GM19328 (cell line): ENCODE measurements around the gene CYS1.

Source experiments
- ATAC-seq: cut with Tn5 transposase; IDR thresholded peaks from one replicate; pipeline ENCODE4 v1.9.1; 2021; ENCODE audit warnings: mild to moderate bottlenecking, moderate library complexity; ENCODE audit not compliant: unreplicated experiment

Gene CYS1

DNA sequence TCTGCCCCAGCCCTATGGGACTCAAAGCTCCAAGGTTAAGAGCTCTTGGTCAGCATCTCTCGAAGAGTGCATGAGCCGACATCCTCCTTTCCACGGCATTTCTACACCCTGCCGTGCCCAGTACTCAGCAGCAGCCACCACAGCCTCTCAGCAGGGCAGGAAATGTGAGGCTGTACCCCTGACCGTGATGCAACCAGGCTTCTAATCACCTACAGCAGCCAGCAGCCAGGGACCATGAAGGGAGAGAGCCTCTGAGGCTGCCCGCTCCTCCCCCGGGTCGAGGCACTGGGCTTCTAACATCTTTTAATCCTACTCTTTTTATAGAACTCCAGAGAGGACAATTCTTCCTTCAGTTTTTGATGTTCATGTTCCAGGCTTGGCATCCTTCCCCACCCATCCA is 6.5 kb downstream of the CYS1 start:
- ATAC-seq = no peak

DNA sequence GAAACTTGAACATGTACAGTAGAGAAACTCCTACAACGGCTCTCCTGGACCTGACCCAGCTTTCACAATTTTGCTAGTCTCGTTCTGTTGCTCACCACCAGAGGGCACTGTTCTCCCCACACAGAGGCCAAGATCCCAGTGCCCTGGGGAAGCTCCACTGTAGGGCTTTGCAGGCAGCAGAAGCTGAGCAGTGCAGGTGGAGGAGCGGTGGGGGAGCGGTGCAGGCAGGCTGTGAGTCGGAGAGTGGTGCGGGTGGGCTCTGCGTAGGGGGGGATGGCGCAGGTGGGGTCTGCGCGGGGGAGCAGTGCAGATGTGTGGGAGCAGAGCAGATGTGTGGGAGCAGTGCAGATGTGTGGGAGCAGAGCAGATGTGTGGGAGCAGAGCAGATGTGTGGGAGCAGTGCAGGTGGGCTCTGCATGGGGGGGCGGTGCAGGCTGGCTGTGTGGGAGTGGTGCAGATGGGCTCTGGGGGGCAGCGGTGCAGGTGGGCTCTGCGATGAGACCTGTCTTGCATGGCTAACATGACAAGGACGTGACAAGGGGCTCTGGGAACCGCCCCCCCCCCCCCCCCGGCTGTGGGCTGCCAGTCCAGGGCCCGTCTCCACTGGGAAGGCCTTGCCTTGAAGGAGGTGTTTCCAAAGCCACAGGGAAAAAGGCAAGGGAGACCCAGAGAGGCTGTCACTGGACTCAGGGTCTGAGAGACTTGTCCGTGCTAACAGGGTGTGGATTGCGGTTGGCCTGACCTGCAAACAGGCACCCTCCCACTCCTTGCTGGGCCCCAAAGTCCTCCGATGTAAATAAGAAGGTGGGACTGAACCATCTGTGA is 7.3 kb downstream of the CYS1 start:
- peak; percentile 78 for ATAC-seq

DNA sequence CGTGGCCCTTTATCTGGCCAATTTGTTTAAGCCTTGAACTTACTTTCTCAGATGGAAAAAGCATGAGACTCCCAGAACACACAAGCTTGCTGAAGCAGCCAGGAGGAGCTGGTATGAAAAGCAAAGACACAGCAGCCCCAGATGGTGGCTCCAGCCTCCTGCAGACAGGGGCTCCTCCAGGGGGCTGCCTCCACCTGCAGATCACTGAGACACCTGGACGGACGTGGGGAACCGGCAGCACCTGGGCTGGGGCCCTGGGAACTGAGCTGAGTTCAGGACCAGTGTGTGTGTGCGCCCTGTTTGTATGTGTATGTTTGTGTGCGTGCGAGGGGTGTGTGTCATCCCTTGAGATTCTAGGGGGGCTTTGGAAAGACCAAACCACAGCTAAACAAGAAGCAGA is 8.6 kb downstream of the CYS1 start:
- ATAC-seq = no peak

DNA sequence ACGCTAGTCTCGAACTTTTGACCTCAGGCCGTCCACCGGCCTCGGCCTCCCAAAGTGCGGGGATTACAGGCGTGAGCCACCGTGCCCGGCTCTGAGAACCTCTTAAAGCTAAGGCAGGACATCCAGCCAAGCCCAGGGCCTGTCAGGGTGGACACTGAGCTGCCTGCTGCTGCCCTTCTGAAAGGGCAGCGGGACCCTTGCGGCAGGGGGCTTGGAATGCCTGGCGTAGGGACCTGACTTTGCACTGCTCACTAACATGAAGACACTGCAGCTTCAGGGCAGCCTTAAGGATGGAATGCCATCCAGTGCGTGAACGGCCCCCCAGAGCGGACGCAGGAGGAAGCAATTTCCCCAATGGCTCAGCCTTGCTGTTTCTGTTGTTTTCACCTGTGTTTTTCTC is 9.0 kb downstream of the CYS1 start:
- no peak for ATAC-seq

DNA sequence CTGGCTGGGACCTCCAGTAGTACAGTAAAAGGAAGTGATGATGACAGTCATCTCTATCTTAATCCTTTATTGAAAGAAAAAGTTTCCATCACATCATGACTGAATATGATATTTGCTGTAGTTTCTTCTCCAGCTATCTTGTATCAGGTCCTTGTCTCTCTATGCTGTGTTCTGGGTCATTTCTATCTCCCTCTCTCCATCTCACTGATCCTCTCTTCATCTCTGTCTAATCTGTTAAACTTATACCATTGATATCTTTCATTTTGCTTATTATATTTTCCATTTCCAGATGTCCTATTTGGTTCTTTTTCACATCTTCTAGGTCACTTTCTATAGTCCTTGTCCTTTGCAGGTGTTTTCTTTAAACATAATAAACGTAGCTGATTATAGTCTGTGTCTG is 12.3 kb downstream of the CYS1 start:
- no peak for ATAC-seq

DNA sequence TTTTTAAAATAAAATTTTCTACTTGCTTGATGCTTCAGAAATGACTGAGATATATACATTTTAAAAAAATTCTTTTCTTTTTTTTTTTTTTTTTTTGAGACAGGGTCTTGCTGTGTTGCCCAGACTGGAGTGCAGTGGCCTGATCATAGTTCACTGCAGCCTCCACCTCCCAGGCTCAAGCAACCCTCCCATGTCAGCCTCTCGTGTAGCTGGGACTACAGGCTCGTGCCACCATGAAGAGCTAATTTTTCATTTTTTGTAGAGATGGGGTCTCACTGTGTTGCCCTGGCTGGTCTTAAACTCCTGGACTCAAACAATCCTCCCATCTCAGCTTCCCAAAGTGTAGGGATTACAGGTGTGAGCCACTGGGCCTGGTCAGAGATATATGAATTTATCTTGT is 12.9 kb downstream of the CYS1 start:
- no peak for ATAC-seq

DNA sequence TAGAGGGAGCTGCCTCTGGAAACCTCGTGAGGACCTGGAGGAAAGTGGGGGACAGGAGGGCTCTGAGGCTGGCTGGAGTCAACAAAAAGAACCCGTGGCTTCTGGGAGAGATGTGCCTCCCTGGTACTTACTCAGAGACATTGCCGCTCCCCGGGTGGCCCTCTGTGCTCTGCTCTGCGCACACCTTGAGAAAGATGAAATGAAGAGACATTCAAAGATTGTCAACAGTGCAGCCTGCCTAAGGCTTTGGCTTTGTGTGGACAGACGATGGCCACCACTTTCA is 14.5 kb downstream of the CYS1 start:
- ATAC-seq = no peak

DNA sequence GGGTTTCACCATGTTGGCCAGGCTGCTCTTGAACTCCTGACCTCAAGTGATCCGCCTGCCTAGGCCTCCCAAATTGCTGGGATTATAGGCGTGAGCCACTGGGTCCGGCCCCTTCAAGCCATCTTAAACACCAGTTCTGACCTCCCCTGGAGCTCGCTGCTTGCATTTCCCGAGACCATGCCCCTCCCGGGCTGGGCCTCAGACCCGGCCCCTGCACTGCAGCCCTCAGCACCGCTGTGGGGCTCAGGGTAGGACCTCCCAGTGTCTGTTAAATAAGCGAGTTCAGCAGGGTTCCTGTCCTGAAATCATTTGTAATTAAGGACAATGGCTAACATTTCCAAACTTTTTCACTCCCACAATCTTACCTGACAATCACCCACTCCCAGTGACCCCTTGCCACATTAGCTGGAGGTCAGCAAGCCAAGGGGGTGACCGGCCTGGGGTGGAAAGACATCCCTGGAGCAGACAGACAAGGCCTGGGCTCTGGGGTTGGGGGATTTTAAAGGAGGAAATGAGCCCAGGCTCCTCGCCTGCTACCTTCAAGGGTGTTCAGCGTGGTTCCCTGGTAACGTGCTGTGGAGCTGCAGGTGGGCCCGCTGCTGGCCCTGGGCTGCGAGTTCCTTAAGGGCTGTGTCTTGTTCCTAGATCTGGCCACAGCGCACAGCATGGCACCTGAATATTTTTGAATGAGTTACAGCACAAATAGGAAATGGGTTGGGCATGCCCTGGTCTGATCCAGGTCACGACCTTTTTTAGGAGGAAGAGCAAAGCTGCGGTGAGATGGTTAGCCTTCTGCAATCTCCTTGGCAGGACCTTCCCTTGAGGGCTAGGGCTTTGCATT is 15.1 kb downstream of the CYS1 start:
- ATAC-seq = no peak

DNA sequence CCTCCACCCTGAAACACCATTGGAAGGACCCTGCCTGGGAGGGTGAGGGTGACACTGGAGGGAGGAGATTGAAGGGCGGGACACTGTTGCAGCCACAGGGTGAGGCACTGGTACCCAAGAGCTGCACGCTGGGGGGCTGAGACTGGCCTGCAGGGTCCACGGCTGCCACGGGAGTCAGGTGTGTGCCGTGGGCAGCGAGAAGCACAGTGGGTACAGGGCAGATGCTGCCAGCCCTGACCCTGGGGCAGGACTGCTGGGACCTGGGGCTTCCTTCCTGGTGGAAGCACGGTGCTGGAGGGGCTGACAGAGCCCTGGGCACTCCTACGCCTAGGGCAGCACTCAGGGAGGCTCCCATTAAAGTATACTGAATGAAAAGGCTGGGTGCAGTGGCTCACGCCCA is 16.6 kb downstream of the CYS1 start:
- ATAC-seq = no peak

DNA sequence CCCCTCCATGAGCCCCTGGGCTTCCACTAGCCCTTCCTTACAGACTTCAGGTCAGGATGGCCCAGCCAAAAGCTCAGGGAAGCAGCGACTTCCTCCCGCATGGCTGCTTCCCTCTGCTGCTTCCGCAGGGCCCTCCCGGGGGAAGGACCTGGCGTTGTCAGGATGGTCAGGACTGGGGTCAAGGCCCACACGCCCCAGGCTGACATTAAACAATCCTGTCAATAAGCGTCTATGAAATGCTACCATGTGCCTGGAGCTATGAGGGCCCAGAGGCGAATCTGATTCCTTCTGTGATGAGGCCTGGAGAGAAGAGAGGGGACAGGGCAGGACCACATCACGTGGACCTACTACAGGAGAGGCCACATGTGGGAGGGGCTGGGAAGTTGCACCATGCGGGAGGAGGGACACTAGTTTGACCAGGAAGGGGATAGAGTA is 17.3 kb downstream of the CYS1 start:
- ATAC-seq = no peak

DNA sequence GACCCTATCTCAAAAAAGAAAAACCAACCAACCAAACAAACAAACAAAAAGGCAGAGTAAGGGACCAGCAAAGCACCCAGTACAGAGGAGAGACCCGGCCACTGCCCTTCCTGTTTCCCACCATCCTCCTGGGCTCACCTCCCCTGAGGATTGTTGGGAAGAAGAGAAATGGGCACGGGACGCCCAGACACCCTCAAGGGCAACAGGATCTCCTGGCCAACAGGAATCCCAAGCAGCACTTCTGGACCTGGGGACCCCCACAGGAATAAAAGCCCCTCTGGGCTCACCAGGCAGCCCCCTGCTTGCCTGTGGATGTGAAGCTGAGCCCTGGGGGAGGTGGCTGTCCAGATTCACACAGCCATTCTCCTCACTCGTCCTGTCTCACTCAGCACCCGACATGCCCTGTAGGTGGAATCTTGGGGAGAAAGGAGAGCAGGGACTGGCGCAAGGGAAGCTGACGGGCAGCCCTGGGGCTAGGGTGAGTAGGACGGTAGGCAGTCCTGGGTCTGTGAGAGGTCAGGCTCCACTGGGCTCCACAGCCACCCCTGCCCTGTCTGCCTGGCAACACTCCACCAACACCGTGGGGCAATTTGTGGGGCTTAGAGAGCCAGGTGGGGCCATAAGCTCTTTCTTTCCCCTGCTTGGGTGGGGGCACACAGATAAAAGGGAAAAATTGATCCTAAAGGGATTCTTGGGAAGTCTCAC is 18.8 kb downstream of the CYS1 start:
- no peak for ATAC-seq

DNA sequence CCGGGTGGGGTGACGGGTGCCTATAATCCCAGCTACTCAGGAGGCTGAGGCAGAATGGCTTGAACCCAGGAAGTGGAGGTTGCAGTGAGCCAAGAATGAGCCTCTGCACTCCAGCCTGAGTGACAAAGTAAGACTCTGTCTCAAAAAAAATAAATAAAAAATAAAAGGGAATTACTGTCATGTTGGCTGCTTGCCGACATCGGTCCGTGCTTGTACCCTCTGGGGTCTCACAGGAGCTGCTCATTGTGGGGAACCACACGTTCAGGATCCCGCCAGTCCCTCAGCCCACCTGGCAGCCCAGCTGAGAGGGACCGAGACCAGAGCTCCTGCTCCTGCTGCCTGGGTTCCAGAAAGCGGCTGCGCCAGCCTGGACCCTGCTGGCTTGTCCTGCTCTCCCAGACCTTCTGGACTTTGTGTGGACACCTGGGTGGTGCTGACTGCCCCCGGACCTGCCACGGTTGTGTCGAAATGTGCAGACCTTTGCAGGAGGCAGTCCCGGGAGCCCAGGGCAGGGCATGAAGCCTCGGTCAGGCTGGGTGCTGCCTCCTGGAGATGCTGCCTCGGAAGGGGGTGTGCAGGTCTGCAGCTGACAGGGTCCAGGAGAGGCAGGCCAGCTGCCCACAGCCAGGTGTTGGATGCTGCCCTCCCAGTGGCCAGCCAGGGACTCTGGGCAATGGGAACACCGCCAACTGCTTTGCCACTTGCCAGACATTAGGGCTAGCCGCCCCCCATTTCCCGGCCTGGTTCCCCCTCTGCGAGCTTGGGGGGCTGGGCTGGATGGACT is 20.5 kb downstream of the CYS1 start:
- ATAC-seq = no peak

DNA sequence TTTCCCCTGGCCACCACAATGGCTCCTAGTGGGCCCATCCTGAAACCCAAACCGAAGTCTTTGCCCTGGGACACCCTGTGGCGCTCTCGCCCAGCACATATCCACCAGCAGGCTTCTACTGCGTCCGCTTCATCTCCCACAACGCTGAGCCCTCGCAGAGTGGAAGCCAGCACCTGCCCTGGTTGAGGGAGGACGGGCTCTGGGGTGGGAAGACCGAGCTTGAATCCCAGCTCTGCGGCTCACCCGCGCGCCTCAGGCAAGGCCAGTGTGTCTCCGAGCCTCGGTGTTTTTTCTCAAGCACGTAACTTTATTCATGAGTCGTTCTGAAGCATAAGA is 21.2 kb downstream of the CYS1 start:
- no peak for ATAC-seq

DNA sequence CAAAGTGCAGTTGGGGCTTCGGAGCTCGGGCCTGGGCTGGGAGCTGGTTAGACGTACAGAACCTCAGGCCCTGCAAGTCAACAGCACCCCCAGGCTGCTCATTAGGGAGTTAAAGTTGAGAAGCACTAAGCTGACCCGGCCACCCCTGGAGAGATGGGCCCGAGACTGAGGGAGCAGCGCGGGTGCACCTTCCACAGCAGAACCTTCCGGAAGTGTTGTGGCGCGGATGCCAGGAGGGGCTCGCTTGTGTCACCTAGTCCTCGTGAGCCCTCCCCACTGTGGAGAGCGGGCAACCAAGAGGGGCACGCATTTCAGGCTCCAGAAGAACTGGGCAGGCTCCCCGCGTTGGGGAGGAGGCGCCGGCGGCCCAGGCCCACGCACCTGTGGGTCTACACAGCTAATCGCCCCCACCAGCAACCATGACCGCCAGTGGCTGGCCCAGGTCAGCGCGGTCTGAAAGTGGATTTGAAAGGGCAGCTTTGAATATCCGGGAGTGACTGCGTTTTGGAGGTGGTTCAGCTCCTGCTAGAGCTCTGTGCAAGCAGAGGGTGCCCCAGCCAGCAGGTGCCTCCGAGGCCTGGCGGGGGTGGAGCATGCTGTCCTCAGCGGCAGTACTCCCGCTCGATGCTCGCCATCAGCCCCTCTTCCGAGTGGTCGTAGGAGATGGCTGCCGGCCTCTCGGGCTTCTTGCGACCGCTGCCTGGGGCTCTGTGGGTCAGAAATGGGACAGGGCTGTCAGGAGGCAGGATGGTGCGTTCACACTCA is 21.8 kb downstream of the CYS1 start:
- ATAC-seq = no peak

DNA sequence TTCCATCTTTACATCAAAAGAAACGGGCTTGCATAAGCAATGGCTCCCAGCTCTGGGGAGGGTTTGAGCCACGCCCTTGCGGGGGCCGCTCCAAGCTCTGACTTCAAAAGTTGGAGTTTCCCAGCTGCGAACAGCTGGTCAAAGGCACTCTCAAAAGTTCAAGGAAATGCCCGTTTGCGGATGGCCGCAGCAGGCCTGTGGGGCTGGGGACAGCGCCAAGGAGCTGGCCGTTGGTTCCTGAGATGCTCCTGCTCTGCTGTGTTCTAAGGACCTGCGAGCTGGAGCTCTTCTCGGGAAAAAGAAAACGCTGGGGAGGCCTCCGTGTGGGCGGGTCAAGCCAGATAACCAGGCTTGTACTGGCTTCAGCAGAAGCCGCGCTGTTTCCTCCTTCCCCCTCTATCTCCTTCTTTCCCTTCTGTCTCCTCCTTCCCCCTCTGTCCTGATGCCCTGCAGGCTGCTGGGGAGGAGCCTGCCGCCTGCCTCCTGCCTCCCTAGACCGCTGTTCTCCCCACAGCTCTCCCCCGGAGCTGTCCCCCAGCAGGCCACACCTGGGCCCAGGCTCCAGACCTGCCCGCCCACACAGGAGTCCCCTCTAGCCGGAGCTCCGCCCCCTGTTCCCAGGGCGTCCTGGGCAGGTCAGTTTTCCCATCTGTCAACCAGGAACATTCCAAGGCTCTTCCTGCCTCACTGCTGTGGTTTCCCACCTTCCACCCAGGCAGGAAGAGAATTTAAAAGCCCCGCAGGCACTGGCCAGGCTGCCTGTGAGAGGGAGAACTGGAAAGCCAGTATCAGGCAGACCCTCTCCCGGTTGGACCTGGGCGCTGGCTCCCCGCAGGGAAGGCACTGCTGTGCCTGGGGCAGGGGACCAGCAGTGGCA is 22.7 kb downstream of the CYS1 start:
- no peak for ATAC-seq

DNA sequence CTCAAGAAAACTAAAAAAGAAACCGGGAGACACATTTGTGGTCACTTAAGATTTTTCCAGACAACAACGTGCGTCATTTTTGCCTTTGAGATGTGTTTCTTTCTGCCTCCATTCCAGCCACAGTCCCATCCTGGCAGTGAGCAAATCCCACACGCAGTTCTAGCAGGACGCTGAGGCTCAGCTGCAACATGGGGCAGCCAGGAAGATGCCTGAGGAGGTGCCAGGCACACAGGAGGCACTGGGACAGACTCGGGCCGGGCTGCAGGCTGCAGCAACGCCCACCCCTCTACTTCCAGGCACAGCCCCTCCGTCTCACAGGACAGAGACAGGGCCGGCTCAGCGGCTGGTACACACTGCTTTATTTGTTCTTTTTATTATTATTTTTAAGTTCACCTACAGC is 23.8 kb downstream of the CYS1 start:
- no peak for ATAC-seq

DNA sequence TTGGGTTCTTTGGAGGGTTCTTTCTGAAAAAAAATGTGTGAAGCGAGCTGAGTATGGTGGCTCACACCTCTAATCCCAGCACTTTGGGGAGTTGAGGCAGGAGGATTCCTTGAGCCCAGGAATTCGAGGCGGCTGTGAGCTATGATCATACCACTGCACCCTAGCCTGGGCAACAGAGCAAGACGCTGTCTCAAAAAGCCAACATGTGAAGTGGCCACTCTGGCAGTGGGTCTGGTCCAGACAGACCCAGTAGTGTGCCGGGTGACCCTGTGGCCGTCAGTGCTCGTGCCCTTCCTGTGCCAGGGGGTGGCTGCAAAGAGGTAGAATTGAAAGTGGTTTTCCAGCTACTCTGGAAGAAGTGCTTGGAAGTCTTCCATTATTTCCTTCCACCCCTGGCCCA is 25.2 kb downstream of the CYS1 start:
- ATAC-seq = no peak

DNA sequence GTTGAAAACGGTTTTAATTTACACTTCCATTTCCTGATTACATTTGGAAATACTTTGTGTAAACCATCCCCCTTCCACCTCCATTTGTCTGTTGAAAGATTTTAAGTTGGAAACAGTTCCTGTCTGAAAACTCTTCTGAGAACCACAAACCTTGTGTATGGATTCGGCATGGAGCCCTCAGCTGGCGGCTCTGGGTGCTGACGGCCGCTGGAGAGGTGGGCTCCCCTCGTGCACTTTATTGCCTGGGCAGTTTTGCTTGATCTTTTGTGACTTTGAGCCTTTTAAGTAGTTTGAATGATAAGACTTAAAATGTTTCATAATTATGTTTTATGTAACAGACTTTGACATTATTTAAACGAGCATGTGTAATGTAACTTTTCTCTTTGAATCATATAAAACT is 25.8 kb downstream of the CYS1 start:
- ATAC-seq = no peak

DNA sequence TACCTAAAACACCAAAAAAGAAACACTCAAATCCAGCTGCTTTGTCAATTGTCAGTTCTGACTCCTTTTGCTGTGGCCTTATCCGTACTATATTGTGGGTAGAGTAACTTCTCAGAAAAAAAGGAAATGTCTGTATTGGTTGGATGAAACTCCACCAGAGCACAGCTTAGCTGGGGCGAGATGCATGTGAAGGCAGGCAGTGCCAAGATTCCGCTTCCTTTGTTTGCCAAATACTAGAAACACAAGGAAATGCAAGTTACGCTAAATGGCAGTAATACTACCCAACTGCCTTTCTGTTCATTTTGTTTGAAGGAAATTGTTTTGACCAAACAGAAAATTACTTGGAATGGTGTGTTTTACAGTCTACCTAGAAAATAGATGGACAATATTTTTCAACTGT is 26.9 kb downstream of the CYS1 start:
- no peak for ATAC-seq

DNA sequence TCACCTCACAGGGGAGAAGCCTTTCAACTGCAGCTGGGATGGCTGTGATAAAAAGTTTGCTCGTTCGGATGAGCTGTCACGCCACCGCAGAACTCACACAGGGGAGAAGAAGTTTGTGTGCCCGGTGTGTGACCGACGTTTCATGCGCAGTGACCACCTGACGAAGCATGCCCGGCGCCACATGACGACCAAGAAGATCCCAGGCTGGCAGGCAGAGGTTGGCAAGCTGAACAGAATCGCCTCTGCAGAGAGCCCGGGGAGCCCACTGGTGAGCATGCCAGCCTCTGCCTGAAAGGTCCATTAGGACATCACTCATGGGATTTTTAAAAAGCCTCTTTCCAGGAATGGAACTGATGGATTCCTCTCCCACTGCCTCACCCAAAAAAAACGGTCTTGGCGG is 28.0 kb downstream of the CYS1 start:
- no peak for ATAC-seq
